Fibroblast of skin of right biceps (primary cell): Measurements from ENCODE around the gene SGCD.

ENCODE experiments used
- DNase-seq: peaks from one replicate; pipeline ENCODE4 v3.0.0-alpha.2; 2013

Gene SGCD

GRCh38 chr5:156471893-156472292 is 144.9 kb downstream of the SGCD start:
- no peak for DNase-seq

- peak; percentile 58 for DNase-seq
Measured at GRCh38 chr5:156473269-156473908, 146.4 kb downstream of the SGCD start.

- DNase-seq, result peak; percentile 54
Measured at GRCh38 chr5:156474251-156474650, 147.3 kb downstream of the SGCD start.

- peak; percentile 85 for DNase-seq
Measured at GRCh38 chr5:156475182-156476157, 148.5 kb downstream of the SGCD start.

GRCh38 chr5:156476158-156476551 is 149.2 kb downstream of the SGCD start:
- no peak for DNase-seq

GRCh38 chr5:156476678-156477077 is 149.7 kb downstream of the SGCD start:
- DNase-seq, result no peak

- DNase-seq, result no peak
Measured at GRCh38 chr5:156477196-156477595, 150.2 kb downstream of the SGCD start.

- DNase-seq, result peak; percentile 82
Measured at GRCh38 chr5:156479849-156480248, 152.9 kb downstream of the SGCD start.

- no peak for DNase-seq
Measured at GRCh38 chr5:156481741-156482140, 154.8 kb downstream of the SGCD start.

GRCh38 chr5:156482818-156483217 is 155.9 kb downstream of the SGCD start:
- DNase-seq, result no peak

GRCh38 chr5:156486394-156487238 is 159.7 kb downstream of the SGCD start:
- DNase-seq, result no peak

- DNase-seq, result no peak
Measured at GRCh38 chr5:156491766-156492165, 164.8 kb downstream of the SGCD start.

- DNase-seq, result no peak
Measured at GRCh38 chr5:156496291-156496690, 169.3 kb downstream of the SGCD start.

- DNase-seq, result peak; percentile 77
Measured at GRCh38 chr5:156497804-156498208, 170.8 kb downstream of the SGCD start.

- DNase-seq, result peak; percentile 63
Measured at GRCh38 chr5:156498226-156498980, 171.4 kb downstream of the SGCD start.

GRCh38 chr5:156500755-156501154 is 173.8 kb downstream of the SGCD start:
- DNase-seq, result no peak

GRCh38 chr5:156505101-156505500 is 178.1 kb downstream of the SGCD start:
- no peak for DNase-seq

- no peak for DNase-seq
Measured at GRCh38 chr5:156513123-156513815, 186.3 kb downstream of the SGCD start.

GRCh38 chr5:156515121-156515520 is 188.2 kb downstream of the SGCD start:
- DNase-seq, result no peak

- DNase-seq, result no peak
Measured at GRCh38 chr5:156515803-156516360, 188.9 kb downstream of the SGCD start.
